HL-60 (cell line): ENCODE data around the gene CACNA1D.

Source experiments
- POLR2AphosphoS5 ChIP-seq: IDR thresholded peaks from 2 replicates; pipeline ENCODE4 v1.6.1; 2012; ENCODE audit warnings: low read depth
- TF ChIP-seq, protein P1 (sequence below): IDR thresholded peaks from one replicate; pipeline ENCODE4 v1.5.1; 2011; ENCODE audit warnings: low read length, control low read depth, inconsistent platforms; ENCODE audit not compliant: insufficient read depth

DNA sequence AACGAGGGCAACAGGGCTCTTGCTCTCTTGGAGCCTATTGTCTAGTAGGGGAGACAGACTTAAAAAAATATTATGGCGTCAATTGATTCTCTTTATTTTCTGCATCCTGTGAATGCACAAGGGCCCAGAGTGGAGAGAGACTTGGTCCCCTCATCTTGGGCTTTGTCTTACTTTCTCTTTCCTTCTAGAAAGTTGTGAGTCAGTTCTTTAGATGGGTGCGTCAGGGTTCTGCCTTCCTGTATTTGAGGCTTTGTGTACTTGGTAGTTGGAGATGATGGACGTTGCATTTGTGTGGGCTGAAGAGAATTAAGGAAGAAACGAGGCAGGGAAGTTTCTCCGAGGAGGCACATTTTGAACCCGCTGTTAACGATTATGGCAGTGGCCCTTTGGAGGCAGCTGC lies 52.9 kb downstream of the CACNA1D start:
- TF ChIP-seq, protein P1, sequence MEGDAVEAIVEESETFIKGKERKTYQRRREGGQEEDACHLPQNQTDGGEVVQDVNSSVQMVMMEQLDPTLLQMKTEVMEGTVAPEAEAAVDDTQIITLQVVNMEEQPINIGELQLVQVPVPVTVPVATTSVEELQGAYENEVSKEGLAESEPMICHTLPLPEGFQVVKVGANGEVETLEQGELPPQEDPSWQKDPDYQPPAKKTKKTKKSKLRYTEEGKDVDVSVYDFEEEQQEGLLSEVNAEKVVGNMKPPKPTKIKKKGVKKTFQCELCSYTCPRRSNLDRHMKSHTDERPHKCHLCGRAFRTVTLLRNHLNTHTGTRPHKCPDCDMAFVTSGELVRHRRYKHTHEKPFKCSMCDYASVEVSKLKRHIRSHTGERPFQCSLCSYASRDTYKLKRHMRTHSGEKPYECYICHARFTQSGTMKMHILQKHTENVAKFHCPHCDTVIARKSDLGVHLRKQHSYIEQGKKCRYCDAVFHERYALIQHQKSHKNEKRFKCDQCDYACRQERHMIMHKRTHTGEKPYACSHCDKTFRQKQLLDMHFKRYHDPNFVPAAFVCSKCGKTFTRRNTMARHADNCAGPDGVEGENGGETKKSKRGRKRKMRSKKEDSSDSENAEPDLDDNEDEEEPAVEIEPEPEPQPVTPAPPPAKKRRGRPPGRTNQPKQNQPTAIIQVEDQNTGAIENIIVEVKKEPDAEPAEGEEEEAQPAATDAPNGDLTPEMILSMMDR, result no peak
- TF ChIP-seq POLR2AphosphoS5, result no peak
